GM06990 (cell line): ENCODE measurements around the gene DPY19L3.

Experiments
- DNase-seq: peaks from one replicate; pipeline ENCODE4 v3.0.0-alpha.2; 2011; ENCODE audit not compliant: insufficient read length; ENCODE audit errors: extremely low read depth
- H3K27me3 ChIP-seq: replicated peaks from 2 replicates; pipeline ENCODE4 v1.6.0; 2011; ENCODE audit warnings: low read length; ENCODE audit not compliant: control insufficient read depth, insufficient read depth
- H3K36me3 ChIP-seq: 2 replicates; pipeline ENCODE4 v1.5.1; 2011; ENCODE audit warnings: low read length; ENCODE audit not compliant: control insufficient read depth, insufficient read depth
- H3K4me3 ChIP-seq: replicated peaks from 2 replicates; pipeline ENCODE4 v1.5.1; 2011; ENCODE audit warnings: low read depth, mild to moderate bottlenecking, control low read depth, low read length
- TF ChIP-seq, protein P1 (sequence below): IDR thresholded peaks from 2 replicates; pipeline ENCODE4 v1.5.1; 2011; ENCODE audit warnings: low read length, control low read depth, mild to moderate bottlenecking, inconsistent platforms; ENCODE audit not compliant: insufficient read depth, poor library complexity, severe bottlenecking

DPY19L3 gene

DNA sequence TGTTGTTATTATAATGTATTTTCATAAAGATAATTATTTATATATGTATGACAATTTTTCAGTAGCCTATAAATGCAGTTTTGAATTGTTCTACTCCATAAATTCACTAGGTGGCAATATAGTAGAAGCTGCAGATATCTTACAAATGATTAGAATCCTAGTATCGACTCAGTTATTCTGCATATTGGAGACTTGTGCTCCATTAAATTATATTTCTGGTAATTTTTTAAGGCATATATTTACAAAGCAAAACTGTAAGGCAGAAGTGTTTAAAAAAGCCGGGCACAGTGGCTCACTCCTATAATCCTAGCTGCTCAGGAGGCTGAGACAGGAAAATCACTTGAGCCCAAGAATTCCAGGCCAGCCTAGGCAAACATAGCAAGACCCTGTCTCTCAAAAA, 58.7 kb downstream of the DPY19L3 start:
- Histone ChIP-seq H3K27me3 (no peaks in the 10 kb centered on the region), H3K36me3 (no peaks in the 10 kb centered on the region), H3K4me3 (no peak overlapping the region)
- no peak for DNase-seq
- TF ChIP-seq, protein P1, sequence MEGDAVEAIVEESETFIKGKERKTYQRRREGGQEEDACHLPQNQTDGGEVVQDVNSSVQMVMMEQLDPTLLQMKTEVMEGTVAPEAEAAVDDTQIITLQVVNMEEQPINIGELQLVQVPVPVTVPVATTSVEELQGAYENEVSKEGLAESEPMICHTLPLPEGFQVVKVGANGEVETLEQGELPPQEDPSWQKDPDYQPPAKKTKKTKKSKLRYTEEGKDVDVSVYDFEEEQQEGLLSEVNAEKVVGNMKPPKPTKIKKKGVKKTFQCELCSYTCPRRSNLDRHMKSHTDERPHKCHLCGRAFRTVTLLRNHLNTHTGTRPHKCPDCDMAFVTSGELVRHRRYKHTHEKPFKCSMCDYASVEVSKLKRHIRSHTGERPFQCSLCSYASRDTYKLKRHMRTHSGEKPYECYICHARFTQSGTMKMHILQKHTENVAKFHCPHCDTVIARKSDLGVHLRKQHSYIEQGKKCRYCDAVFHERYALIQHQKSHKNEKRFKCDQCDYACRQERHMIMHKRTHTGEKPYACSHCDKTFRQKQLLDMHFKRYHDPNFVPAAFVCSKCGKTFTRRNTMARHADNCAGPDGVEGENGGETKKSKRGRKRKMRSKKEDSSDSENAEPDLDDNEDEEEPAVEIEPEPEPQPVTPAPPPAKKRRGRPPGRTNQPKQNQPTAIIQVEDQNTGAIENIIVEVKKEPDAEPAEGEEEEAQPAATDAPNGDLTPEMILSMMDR: peak; percentile 27

DNA sequence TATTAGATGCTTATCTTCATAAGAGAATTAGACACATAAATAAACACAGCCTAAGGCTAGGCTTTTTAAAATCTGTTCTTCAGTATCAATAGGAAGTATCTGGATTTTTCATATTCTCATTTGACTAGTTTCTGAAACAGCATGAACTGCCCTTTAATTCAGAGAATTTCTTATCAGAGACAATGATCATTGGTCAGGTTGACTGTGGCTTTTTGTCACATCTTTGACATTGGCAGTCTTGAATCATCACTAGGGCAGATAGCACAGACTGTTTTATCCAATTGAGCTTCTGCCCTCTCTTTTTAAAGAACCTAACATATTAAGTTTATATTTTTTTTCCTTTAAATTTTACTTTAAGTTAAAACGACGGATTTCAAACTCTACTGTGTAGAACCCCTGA, 59.6 kb downstream of the DPY19L3 start:
- TF ChIP-seq, protein P1: no peak
- H3K27me3 ChIP-seq: no peaks in the 10 kb centered on the region
- no peaks in the 10 kb centered on the region for H3K36me3 ChIP-seq
- no peak overlapping the region for H3K4me3 ChIP-seq
- no peak for DNase-seq

DNA sequence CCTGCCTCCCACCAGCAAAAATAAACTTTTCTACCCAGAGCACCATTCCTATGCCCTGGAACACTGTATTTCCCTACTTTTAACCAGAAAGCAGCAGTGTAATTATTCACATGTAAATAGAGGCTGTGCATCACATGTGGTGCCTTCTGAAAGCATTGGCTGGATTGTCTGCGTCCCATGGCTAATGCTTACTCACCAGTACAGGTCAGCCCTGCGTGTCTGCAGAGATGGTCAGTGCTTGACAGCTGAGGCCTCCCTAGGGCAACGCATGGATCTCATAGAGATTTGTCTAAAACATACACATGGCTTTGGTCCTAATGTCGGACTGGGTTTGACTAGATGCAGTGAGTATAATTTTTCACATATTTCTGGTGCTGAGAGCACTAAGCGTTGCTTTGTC, 64.2 kb downstream of the DPY19L3 start:
- Histone ChIP-seq H3K27me3 (no peaks in the 10 kb centered on the region), H3K36me3 (no peaks in the 10 kb centered on the region; the same call in none of the 2 replicates), H3K4me3 (no peak overlapping the region)
- TF ChIP-seq, protein P1: no peak
- DNase-seq: no peak

DNA sequence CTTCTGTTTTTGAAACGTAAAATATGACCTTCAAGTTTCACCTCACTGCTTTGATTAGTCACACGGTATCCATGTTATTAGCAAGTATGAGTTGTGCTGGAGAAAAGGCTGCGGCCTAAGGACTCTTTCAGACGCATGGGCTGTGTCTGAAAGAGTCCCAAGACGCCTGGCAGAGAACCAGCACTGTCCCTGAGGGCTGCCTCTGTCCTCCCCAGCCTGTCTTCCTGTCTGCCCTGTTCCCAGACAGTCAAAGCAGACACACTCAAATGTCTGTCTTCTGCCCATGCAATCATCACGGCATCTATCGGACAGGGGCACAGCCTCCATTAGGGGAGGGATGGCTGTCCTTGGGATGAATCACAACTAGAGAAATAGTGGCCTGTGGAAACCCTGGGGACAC, 65.5 kb downstream of the DPY19L3 start:
- no peak for DNase-seq
- no peaks in the 10 kb centered on the region; the same call in none of the 2 replicates for H3K36me3 ChIP-seq
- TF ChIP-seq, protein P1: no peak

DNA sequence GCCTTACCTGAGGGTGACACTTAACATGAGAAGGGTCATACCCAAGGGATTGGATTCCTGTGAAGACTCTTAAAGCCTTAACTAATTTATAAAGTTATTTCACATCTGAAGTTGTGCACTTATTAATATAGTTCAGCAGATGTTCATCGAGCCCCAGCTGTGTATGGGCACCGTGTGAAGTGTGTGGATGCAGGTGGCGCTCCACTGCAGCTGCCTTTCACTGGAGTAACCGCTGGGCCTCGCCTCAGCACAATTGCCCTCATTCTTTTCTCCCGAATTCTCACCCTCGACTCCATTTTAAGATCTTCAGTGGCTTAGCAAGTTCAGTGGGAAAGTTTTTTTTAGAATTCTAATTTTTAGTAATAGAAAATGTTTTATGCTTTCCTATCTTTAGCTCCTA, 66.2 kb downstream of the DPY19L3 start:
- H3K27me3 ChIP-seq: no peaks in the 10 kb centered on the region
- H3K36me3 ChIP-seq: no peaks in the 10 kb centered on the region; the same call in none of the 2 replicates
- no peak overlapping the region for H3K4me3 ChIP-seq
- no peak for DNase-seq
- TF ChIP-seq, protein P1: no peak

More for the DNA sequence above, 65.5 kb downstream of the DPY19L3 start:
- Histone ChIP-seq H3K27me3 (no peaks in the 10 kb centered on the region), H3K4me3 (no peak overlapping the region)
